DND-41 (cell line): ENCODE data around the gene NAPA.

Experiments used
- CTCF ChIP-seq: IDR thresholded peaks from 2 replicates; pipeline ENCODE4 v1.5.1; 2012; ENCODE audit warnings: borderline replicate concordance, low read length, moderate library complexity, mild to moderate bottlenecking; ENCODE audit not compliant: poor library complexity, severe bottlenecking; ENCODE audit errors: extremely low read depth
- EZH2 ChIP-seq: IDR thresholded peaks from 3 replicates; pipeline ENCODE4 v1.6.1; 2012; ENCODE audit warnings: borderline replicate concordance, low read depth, mild to moderate bottlenecking, moderate library complexity, low read length, inconsistent platforms; ENCODE audit not compliant: severe bottlenecking

- TF ChIP-seq CTCF (no peak), EZH2 (no peak)
Measured at GRCh38 chr19:47471733-47472457, 43.0 kb downstream of the NAPA start, which contains the start of gene SLC8A2.
